LoVo (cell line): ENCODE results near the gene RBM19.

Experiments used
- DNase-seq: peaks from one replicate; pipeline ENCODE4 v3.0.0-alpha.2; 2016; ENCODE audit warnings: low spot score

Gene RBM19

GRCh38 chr12:113804961-113805600 lies 161.0 kb downstream of the RBM19 start:
- no peak for DNase-seq

- no peak for DNase-seq
These were observed 162.4 kb downstream of the RBM19 start for GRCh38 chr12:113803759-113804140.

GRCh38 chr12:113802966-113803758 lies 163.0 kb downstream of the RBM19 start:
- no peak for DNase-seq

- no peak for DNase-seq
These were observed 163.9 kb downstream of the RBM19 start for GRCh38 chr12:113802000-113802749.

GRCh38 chr12:113800201-113800600 lies 165.9 kb downstream of the RBM19 start:
- no peak for DNase-seq

- no peak for DNase-seq
These were observed 167.6 kb downstream of the RBM19 start for GRCh38 chr12:113798552-113798951.

GRCh38 chr12:113797535-113797868 lies 168.6 kb downstream of the RBM19 start:
- DNase-seq, result no peak

GRCh38 chr12:113796852-113797534 lies 169.1 kb downstream of the RBM19 start:
- no peak for DNase-seq

GRCh38 chr12:113796066-113796827 lies 169.9 kb downstream of the RBM19 start:
- no peak for DNase-seq

GRCh38 chr12:113795445-113795844 lies 170.7 kb downstream of the RBM19 start:
- no peak for DNase-seq

GRCh38 chr12:113794774-113795173 lies 171.4 kb downstream of the RBM19 start:
- no peak for DNase-seq

- no peak for DNase-seq
These were observed 172.9 kb downstream of the RBM19 start for GRCh38 chr12:113793250-113793649.

GRCh38 chr12:113792450-113792849 lies 173.7 kb downstream of the RBM19 start:
- no peak for DNase-seq

- DNase-seq, result peak; percentile 29
These were observed 177.9 kb downstream of the RBM19 start for GRCh38 chr12:113788020-113788856.

GRCh38 chr12:113786107-113786506 lies 180.0 kb downstream of the RBM19 start:
- no peak for DNase-seq

GRCh38 chr12:113783811-113784210 lies 182.3 kb downstream of the RBM19 start:
- DNase-seq, result no peak

GRCh38 chr12:113782873-113783272 lies 183.3 kb downstream of the RBM19 start:
- DNase-seq, result no peak

- no peak for DNase-seq
These were observed 184.5 kb downstream of the RBM19 start for GRCh38 chr12:113781415-113782198.

GRCh38 chr12:113779774-113780173 lies 186.4 kb downstream of the RBM19 start:
- DNase-seq, result no peak
